DMS79 (cell line): Measurements from ENCODE around the gene UTP4.
"Not testable (repeated sequence)": the region's sequence is repeated elsewhere in the genome, so short reads cannot be mapped to it uniquely, and the experiment has no call there.

ENCODE experiments used
- DNase-seq: peaks from one replicate; lab custom pipeline; 2025; lab: John Stamatoyannopoulos, UW

The UTP4 gene

GRCh38 chr16:69131167-69131838, 1.1 kb upstream of the UTP4 start:
- DNase-seq, result no peak

GRCh38 chr16:69131839-69132423, 518 bp upstream of the UTP4 start:
- no peak for DNase-seq

GRCh38 chr16:69133373-69133954, 1.0 kb downstream of the UTP4 start:
- DNase-seq, result no peak

GRCh38 chr16:69138608-69139007, 6.2 kb downstream of the UTP4 start:
- DNase-seq, result no peak

GRCh38 chr16:69139464-69139863, 7.0 kb downstream of the UTP4 start:
- DNase-seq, result not testable (repeated sequence)

- no peak for DNase-seq
Measured at GRCh38 chr16:69141014-69141413, 8.6 kb downstream of the UTP4 start.

- no peak for DNase-seq
Measured at GRCh38 chr16:69141936-69142335, 9.5 kb downstream of the UTP4 start.

GRCh38 chr16:69143116-69143515, 10.7 kb downstream of the UTP4 start:
- DNase-seq, result no peak

GRCh38 chr16:69145658-69146057, 13.2 kb downstream of the UTP4 start:
- DNase-seq, result no peak

GRCh38 chr16:69149621-69150020, 17.2 kb downstream of the UTP4 start:
- DNase-seq, result not testable (repeated sequence)

GRCh38 chr16:69150146-69150865, 17.9 kb downstream of the UTP4 start:
- DNase-seq, result peak; percentile 14

- no peak for DNase-seq
Measured at GRCh38 chr16:69157196-69157595, 24.7 kb downstream of the UTP4 start.

GRCh38 chr16:69160192-69160591, 27.7 kb downstream of the UTP4 start:
- DNase-seq, result no peak

- no peak for DNase-seq
Measured at GRCh38 chr16:69165584-69165983, 33.1 kb downstream of the UTP4 start.

GRCh38 chr16:69166221-69166833, 33.9 kb downstream of the UTP4 start:
- DNase-seq, result no peak

GRCh38 chr16:69166946-69167930, 34.8 kb downstream of the UTP4 start:
- DNase-seq, result no peak

GRCh38 chr16:69169051-69169450, 36.6 kb downstream of the UTP4 start:
- DNase-seq, result no peak

- DNase-seq, result no peak
Measured at GRCh38 chr16:69169607-69170352, 37.3 kb downstream of the UTP4 start.

- DNase-seq, result no peak
Measured at GRCh38 chr16:69171325-69172084, 39.1 kb downstream of the UTP4 start.
